GM19023 (cell line): ENCODE results near the gene TRAF3.
A peak's percentile ranks its signal among the peaks of the same experiment; 100 is the strongest.
"Not testable (repeated sequence)": the region's sequence is repeated elsewhere in the genome, so short reads cannot be mapped to it uniquely, and the experiment has no call there.

Source experiments
- ATAC-seq: cut with Tn5 transposase; IDR thresholded peaks from one replicate; pipeline ENCODE4 v1.9.1; 2021; ENCODE audit warnings: mild to moderate bottlenecking, moderate library complexity; ENCODE audit not compliant: unreplicated experiment

The TRAF3 gene

DNA sequence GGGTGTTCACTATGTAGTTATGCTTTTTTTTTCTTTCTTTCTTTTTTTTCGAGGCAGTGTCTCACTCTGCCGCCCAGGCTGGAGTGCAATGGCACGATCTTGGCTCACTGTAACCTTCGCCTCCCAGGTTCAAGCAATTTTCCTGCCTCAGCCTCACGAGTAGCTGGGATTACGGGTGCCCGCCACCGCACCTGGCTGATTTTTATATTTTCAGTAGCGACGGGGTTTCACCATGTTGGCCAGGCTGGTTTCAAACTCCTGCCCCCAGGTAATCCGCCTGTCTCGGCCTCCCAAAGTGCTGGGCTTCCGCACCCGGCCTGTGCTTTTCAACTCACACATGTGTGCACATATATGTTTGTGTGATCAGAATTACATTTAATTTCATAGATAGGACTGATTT is 106.3 kb downstream of the TRAF3 start:
- ATAC-seq = no peak

DNA sequence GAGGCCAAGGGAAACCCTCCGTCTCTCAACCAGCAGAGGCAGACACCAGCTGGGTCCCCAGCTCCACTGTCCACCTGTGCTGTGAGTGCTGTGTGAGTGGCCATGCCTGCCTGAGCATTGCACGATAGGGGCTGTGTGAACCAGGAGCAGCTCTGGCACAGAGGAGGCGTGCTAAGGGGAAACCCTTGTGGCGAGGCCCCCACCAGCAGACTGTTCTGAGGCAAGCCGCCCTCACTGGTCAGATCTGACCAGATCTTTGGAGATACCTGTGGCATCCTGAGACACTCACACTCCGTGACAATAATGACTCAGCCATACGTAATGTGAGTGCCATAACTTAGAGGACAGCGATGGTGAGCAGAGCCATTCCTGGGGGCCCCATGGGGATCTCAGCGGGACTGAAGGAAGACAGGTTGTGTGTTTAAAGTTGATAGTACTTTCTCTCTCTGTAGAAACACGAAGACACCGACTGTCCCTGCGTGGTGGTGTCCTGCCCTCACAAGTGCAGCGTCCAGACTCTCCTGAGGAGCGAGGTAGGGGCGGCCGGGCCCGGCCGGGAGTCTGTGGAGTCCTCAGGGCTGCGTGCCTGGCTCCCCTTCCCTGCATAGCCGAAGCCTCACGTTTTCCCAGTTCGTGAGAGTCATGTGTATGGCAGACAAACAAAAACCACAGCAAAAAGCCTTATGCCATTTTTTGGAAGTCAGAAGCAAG is 108.6 kb downstream of the TRAF3 start:
- no peak for ATAC-seq

DNA sequence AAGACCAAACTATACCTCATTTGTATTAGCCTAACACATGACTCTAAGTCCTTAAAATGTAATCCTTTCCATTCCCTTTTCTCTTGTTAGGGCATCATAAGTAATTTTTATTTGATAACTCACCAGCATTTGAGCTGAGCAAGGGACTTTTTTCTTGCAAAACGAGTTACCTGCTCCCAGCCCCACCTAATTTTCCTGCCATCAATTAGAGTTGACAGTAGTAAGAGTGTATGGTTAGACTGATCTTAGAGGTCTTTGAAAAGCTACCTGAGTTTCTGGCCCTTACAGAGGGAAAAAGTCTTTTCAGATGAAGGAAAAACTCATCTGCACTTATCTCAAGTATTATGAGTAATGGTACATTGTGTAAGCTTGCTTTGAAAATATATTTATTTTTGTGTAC is 111.5 kb downstream of the TRAF3 start:
- ATAC-seq = no peak

DNA sequence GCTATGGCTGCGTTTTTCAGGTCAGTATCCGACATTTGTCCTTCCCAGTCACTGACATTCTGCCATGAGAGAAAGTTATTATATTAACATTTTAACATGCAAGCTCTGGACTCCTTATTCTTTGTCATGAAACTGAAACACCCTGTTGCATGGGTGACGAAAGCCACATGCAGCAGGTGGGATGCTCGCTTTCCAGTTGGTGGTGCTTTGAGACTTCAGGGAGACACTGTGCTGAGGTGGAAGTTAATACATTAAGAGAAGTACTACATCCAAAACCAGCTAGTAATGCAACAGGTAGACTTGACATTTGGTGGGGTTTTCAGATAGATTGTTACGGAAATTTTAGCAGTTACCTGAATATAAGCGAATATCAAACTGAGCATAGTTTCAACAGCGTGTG is 112.4 kb downstream of the TRAF3 start:
- no peak for ATAC-seq

DNA sequence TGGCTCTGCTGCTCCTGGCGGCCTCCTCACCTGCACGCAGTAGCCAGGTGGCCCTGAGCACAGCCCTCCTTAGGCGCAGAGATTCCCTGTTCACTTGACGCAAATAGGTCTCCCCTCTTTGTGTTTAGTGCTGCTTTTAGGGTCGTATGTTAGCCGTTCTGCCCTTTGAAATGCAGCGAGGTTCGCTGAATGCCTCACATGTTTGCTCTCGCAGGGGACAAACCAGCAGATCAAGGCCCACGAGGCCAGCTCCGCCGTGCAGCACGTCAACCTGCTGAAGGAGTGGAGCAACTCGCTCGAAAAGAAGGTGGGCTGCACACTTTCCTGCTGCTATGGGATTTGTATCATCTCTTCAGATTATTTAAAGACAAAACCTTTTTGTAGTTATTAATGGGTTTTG is 113.9 kb downstream of the TRAF3 start:
- ATAC-seq = no peak

DNA sequence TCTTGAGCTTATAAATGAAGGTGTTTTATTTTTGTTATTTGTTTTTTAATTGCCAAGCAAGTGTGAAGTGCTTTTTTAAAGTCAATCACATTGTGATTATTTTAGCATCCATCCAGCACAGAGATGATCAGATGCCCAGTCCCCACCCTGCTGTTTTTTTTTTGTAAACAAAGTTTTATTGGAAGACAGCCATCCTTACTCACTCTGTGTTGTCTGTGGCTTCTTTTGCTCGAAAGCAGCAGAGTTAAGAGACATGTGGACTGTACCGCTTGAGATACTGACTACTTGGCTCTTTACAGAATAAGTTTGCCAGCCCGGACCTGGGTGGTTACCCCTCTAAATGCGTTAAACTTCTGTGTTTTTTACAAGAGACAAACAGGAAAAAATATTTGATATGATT is 114.3 kb downstream of the TRAF3 start:
- no peak for ATAC-seq

DNA sequence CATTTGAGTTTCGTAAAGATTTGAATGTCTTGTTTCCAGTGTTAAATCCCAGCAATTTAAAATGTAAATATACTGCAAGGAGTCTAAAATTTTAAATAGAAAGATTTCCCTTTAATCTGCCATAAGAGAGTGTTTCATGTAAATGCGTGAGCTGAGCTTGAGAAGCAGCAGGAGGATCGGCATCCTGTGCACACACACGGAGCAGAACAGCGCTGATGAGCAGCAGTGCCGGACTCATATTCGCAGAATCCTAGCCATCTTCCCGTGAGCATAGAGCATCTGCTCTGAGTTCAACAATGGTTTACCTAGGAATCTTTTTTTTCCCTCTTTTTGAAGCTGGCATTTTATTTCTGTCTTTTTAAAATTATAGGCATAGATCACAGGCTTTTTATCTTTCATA is 115.4 kb downstream of the TRAF3 start:
- no peak for ATAC-seq

DNA sequence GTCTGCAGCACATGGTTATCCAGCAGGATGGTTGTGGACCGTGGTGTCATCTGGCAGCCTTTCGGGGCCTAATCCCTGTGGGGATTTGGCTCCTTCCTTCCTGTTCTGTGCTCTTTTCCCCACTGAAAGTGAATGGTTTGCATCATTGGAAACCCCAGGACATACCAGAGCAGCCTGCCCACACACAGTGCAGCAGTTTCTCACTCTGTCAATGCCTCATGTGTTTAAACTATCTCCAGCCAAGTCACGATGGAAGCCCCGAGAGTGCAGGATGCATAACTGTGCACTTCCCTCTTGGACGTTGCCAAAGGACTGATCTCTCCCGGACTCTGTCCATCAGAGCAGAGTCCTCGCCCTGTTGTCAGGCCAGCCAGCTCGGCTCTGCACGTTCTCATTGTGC is 116.2 kb downstream of the TRAF3 start:
- ATAC-seq = no peak

DNA sequence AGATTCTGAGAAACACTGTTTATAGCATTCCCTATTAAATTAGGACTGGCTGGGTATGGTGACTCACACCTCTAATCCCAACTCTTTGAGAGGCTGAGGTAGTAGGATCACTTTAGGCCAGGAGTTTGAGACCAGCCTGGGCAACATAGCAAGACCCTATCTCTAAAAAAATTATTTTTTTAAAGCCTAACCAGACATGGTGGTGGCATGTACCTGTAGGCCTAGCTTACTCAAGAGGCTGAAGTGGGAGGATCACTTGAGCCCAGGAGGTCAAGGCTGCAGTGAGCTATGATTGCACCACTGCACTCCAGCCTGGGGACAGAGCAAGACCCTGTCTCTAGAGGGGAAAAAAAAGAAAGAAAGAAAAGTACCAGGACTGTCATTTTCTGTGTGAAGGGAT is 119.5 kb downstream of the TRAF3 start:
- ATAC-seq = not testable (repeated sequence)

DNA sequence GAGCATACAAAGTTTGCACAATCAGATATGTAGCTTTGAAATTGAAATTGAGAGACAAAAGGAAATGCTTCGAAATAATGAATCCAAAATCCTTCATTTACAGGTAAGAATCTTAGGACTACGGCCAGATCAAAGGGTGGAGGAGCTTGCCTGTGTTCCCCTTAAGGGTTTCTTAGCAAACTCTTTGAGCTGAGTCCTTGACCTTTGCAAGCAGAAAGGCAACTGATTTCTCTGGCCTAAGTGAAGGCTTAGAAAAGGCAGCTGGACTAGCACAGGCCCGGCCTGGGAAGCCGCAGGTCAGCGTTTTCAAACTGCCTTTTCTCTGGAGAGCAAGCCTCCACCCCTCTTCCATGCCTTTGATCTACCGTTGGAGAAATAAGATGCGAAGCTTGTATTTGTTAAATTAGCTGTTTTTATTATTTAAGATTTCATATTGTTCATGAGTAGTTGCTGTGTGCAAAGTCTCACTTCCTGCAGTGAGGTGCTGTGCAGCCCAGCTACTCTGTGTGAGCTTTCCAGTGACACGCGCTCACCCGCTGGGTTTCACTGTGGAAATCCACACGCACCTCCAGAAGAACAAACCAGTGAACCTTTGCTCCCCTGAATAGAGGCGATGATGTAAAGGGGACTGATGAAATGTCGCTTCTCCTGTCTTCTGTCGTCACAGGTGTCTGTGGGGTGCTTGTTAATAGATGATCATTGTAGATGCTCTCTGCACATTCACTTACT is 120.2 kb downstream of the TRAF3 start:
- ATAC-seq = no peak

DNA sequence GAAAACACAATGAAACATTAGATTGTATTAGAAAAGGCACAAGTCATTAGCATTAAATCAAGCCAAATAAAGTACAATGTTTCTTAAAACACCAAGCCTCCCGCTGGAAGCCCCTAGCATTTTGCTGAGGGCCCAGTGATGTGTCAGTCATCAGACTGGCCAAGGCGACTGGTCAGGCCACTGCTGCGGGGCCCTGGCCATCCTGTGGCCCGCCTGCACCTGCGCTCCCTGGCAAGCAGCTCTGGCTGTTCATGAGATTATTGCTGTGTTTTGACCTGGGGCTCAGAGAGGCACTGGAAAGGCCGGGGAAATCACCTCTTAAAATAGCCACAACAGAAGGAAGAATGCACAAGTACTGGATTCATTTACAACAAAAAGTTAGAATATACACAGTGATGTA is 121.0 kb downstream of the TRAF3 start:
- ATAC-seq = no peak

DNA sequence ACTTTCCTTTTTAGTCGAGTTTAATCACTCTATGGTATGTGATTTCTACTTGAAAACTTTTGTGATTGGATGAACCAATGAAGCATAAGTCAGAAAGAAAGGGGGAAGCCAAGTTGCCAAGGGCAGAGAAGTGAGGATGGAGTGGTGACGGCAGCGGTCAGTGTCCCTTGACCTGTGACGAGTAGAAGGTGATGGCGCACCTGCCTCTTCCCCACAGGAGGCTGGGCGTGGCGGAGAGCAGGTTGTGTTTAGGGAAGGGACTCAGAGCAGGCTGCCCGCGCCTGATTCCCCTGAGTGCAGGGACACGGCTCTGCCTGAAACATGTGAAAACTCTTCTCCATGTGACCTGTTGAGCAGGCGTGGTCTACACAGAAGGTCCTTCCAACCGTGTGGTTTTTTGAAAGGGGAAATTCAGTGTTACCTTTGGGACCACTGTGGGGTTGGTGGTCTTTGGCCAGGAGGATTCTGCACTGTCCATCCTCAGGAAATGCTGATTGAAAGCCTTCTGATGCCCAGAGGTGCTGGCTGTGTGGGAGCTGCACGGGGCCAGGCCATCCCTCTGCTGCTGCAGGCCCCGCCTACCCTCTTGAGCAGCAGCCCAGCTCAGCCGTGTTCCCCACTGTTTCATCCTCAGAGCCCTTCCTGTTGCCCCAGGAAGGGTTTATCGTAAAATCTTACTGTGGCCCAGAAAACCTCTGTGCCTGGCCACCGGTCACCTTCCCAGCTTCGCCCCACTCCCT is 121.7 kb downstream of the TRAF3 start:
- ATAC-seq = no peak

DNA sequence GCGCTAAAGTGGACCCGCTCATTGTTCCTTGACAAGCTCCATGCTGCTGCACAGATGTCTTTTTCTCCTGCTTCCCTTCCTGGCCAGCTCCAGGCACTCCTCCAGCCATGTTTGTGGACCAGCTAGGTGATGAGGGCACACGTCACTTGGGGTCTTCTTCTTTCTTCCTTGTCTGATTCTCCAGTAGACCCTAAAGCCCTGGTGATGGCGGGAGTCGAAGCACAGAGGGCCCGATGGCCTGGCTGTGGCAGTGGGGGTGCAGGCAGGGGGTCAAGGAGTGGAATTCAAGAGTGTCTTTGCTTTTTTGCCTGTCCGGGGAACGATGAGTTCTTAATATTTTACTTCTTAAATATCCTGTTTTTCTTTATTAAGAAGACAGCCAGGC is 122.3 kb downstream of the TRAF3 start:
- no peak for ATAC-seq

DNA sequence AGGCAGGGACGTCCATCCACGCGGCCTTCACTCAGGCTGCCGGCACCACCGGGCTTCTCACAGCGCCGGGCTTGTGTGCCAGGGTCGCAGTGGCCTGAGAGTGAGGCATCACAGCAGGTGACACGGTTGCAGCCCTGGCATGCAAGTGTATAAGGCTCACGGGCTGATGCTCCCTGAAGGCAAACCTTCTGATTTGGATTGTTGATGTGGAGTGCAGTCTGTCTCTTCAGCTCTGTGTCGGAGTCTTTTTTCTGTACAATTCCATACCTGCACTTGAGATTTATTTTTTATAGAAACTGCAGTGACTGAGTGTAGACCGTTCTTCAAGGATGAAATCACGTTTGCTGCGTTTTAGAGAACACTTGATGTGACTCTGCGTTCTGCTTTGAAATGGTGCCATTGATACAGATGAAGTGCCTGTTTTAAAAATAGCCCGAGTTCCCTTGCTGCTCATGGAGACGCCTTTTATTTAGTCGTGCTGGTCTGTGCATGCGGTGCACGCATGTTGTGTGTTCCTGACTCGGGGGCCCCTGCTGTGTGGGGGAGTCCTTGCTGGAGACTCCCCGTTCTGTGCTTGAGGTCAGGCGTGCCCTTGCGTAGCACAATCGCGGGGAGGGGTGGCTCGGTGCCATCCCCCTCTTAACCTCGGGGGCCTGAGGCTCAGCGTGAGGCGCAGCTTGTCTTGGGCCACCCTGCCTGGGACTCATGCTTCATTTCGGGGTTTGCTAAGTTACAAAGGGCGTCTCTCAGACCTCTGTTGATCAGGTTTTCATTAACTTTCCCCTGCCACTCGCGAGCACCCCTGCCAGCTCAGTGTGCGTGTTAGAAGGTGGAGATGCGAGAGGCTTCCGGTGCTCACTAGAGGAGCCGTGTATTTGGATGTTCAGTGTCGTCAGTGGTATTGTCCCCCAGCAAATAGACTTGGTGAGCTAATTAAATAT is 123.7 kb downstream of the TRAF3 start:
- ATAC-seq = peak; percentile 56

DNA sequence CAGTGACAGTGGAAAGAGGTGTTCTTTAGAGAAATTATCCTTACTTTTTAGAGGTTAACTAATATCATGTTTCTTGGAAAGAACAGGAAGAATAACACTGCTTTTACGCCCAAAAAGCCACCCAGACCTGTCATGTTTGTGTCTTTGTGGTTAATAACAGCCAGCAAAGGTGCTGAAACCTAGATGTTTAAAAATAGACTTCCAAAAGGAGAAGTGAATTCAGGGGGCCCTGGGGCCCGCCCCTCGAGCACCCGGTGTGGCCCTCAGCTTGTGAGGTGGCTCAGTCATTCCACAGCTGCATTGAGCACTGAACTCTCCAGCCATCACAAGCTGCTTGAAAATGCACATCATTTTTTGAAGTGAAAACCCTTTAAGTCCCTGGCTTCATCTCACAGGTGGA is 124.4 kb downstream of the TRAF3 start:
- ATAC-seq = peak; percentile 71

DNA sequence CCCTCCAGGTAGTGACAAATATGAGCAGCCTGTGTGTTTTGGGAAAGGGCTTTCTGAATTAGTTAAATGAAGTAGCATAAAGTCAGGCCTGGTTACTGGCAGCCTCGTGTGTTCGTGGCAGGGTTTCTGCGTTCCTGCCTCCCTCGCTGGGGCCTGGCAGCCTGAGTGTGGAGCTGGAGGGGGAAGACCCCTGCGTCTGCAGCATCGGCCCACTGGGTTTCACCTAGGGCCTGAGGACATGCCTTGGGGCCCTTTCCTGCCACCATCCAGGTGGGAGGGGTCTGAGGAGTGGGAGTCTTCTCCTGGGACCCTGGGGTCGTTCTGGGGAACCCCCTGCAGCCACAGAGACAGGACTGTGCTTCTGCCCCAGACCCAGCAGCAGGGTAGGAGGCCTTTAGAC is 124.8 kb downstream of the TRAF3 start:
- peak; percentile 9 for ATAC-seq

DNA sequence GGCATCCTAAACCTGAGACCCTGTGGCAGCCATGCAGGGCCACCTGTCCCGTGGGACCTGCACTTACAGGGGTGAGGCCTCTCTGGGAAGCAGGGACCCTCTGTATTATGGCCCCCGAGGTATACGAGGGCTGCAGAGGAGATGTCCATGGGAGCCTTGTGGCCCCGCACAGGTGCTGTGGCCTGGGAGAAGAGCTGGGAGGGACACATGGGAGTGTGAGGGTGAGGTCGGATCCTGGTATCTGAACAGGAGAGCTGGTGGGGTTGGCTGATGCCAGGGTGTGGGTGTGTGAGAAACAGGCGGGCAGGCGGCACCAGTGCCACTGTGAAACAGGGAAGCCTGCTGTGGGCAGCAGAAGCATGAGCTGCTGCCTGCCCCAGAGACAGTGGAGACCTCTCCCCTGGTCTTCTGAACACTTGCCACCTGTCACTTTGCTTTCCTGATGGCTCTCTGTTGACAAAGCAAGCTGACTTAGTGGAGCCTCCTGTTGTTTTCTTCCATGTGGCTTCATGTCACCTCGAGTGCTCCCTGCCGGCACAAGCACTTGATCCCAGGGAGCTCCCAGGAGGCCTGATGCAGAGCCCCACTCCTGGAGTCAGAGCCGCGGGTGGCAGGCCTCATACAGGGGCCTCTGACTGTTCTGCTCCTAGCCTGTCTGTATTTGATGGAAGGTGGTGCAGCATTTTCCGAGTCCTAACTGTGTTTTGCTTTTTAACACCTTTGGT is 125.4 kb downstream of the TRAF3 start:
- no peak for ATAC-seq

DNA sequence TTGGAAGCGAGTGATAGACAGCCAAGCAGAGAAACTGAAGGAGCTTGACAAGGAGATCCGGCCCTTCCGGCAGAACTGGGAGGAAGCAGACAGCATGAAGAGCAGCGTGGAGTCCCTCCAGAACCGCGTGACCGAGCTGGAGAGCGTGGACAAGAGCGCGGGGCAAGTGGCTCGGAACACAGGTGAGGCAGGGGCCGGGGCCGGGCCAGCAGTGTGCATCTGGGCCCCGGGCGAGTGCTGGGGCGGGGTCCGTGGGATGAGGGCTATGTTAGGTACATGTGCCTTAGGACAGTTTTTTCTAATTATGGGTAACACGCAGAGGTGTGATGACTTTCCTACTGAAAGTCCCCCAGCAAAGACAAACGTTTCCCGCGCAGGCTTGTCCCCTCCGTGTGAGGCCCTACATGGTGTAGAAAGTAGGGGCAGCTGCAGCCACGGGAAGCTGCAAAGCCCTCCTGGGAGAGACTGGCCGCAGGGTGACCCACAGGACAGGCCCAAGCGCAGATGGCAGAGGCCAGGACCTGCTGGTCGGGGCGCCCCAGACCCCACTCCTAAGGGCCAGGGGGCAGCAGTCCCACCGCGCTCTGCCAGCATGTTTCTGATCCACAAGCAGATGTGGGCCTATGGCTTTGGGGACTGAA is 126.1 kb downstream of the TRAF3 start:
- no peak for ATAC-seq

DNA sequence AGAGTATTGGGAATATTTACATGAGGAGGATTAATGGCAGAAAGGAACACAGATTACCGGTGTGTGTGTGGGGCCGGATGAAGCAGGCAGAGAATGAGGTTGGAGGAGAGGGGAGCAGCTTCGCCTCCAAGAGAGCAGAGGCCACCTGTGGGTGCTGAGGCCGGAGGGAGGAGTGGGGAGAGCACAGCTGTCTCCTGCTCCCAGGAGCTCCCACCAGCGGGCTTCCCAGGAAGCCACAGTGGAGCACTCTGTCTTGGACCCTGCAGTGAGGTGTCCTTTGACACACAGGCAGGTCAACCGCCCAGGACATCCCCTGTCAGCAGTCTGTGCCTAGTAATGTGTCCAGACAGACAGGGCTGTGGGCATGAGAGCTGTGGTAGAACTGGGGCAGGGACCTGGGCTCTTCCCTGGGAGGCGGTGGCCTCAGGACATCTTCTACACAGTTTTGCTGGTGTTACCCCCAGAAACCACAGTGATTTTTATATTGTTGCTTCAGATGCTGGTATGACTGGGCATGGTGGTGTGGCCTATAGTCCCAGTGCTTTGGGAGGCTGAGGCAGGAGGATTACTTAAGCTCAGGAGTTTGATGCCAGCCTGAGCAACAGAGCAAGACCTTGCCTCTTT is 126.8 kb downstream of the TRAF3 start:
- no peak for ATAC-seq
